Trophoblast cell (in vitro differentiated cells and primary cell): ENCODE measurements around the gene SNORC.
A peak's percentile ranks its signal among the peaks of the same experiment; 100 is the strongest.

Experiments
- DNase-seq, 2 donors: peaks; one replicate each; pipeline ENCODE4 v3.0.0-alpha.2; 2016
- H2AFZ ChIP-seq: 2 replicates; pipeline ENCODE4 v1.6.1; 2013; ENCODE audit warnings: low read length, moderate library complexity, mild to moderate bottlenecking; ENCODE audit not compliant: insufficient read depth, poor library complexity
- H2AK5ac ChIP-seq: 2 replicates; pipeline ENCODE4 v1.6.1; 2013; ENCODE audit warnings: mild to moderate bottlenecking, low read length
- H2BK120ac ChIP-seq: 2 replicates; pipeline ENCODE4 v1.6.1; 2013; ENCODE audit warnings: low read length, mild to moderate bottlenecking, moderate library complexity; ENCODE audit not compliant: insufficient read depth, poor library complexity
- H2BK12ac ChIP-seq: 2 replicates; pipeline ENCODE4 v1.6.1; 2013; ENCODE audit warnings: mild to moderate bottlenecking, low read length, moderate library complexity
- H2BK5ac ChIP-seq: 2 replicates; pipeline ENCODE4 v1.6.1; 2013; ENCODE audit warnings: low read length, low read depth, moderate library complexity, mild to moderate bottlenecking; ENCODE audit not compliant: poor library complexity
- H3K14ac ChIP-seq: 2 replicates; pipeline ENCODE4 v1.6.1; 2013; ENCODE audit warnings: mild to moderate bottlenecking, low read length
- H3K18ac ChIP-seq: 2 replicates; pipeline ENCODE4 v1.6.1; 2013; ENCODE audit warnings: mild to moderate bottlenecking, low read length
- H3K23ac ChIP-seq: 2 replicates; pipeline ENCODE4 v1.6.1; 2013; ENCODE audit warnings: low read length
- H3K27ac ChIP-seq: 2 replicates; pipeline ENCODE4 v1.5.1; 2013; ENCODE audit warnings: low read depth, mild to moderate bottlenecking, inconsistent platforms, low read length, moderate library complexity
- H3K27me3 ChIP-seq: 2 replicates; pipeline ENCODE4 v1.6.1; 2013; ENCODE audit warnings: inconsistent platforms, mild to moderate bottlenecking, low read length, moderate library complexity; ENCODE audit not compliant: insufficient read depth
- H3K36me3 ChIP-seq, 2 experiments: 1 replicate in 1 of 2; 2 replicates in 1 of 2; pipeline ENCODE4 v1.6.1; 2013; ENCODE audit warnings: low read length in 2 of 2, mild to moderate bottlenecking in 2 of 2, moderate library complexity in 1 of 2; ENCODE audit not compliant: insufficient read depth in 2 of 2, control insufficient read depth in 1 of 2
- H3K4ac ChIP-seq: 2 replicates; pipeline ENCODE4 v1.6.1; 2013; ENCODE audit warnings: low read depth, mild to moderate bottlenecking, low read length, moderate library complexity
- H3K4me1 ChIP-seq, 2 experiments: 1 replicate in 1 of 2; 2 replicates in 1 of 2; pipeline ENCODE4 v1.6.1; 2013; ENCODE audit warnings: low read length in 2 of 2, mild to moderate bottlenecking in 2 of 2, moderate library complexity in 1 of 2; ENCODE audit not compliant: insufficient read depth in 2 of 2, control insufficient read depth in 1 of 2
- H3K4me2 ChIP-seq: 2 replicates; pipeline ENCODE4 v1.6.1; 2013; ENCODE audit warnings: inconsistent platforms, mild to moderate bottlenecking, low read length, moderate library complexity
- H3K4me3 ChIP-seq: 2 replicates; pipeline ENCODE4 v1.5.1; 2013; ENCODE audit warnings: mild to moderate bottlenecking, low read depth, low read length, inconsistent platforms
- H3K79me1 ChIP-seq: one replicate; pipeline ENCODE4 v1.6.1; 2013; ENCODE audit warnings: low read length
- H3K79me2 ChIP-seq: 2 replicates; pipeline ENCODE4 v1.6.1; 2013; ENCODE audit warnings: low read length, mild to moderate bottlenecking; ENCODE audit not compliant: control insufficient read depth, insufficient read depth, poor library complexity
- H3K9ac ChIP-seq: 2 replicates; pipeline ENCODE4 v1.6.1; 2013; ENCODE audit warnings: mild to moderate bottlenecking, low read length
- H3K9me3 ChIP-seq: 2 replicates; pipeline ENCODE4 v1.6.1; 2013; ENCODE audit warnings: low read depth, mild to moderate bottlenecking, control low read depth, inconsistent platforms, low read length; ENCODE audit not compliant: insufficient read depth
- H4K12ac ChIP-seq: 2 replicates; pipeline ENCODE4 v1.6.1; 2013; ENCODE audit warnings: low read depth, mild to moderate bottlenecking, low read length, moderate library complexity
- H4K8ac ChIP-seq: 2 replicates; pipeline ENCODE4 v1.6.1; 2013; ENCODE audit warnings: low read depth, mild to moderate bottlenecking, low read length, moderate library complexity
- H4K91ac ChIP-seq: one replicate; pipeline ENCODE4 v1.6.1; 2013; ENCODE audit warnings: low read depth, mild to moderate bottlenecking, low read length, moderate library complexity
- WGBS: extraction: QIAGEN DNeasy Blood & Tissue Kit; methylation state at CpG from one replicate; pipeline ENCODE4 v1.1.7; 2013; ENCODE audit warnings: missing lambda C conversion rate; ENCODE audit not compliant: insufficient read length, insufficient coverage; ENCODE audit errors: extremely low coverage; 5-methylcytosine and 5-hydroxymethylcytosine counted together

SNORC gene

GRCh38 chr2:232886632-232887031 lies 16.6 kb downstream of the SNORC start:
- H4K12ac ChIP-seq, result no peak overlapping the region
- H2AK5ac ChIP-seq, result no peak overlapping the region

DNA sequence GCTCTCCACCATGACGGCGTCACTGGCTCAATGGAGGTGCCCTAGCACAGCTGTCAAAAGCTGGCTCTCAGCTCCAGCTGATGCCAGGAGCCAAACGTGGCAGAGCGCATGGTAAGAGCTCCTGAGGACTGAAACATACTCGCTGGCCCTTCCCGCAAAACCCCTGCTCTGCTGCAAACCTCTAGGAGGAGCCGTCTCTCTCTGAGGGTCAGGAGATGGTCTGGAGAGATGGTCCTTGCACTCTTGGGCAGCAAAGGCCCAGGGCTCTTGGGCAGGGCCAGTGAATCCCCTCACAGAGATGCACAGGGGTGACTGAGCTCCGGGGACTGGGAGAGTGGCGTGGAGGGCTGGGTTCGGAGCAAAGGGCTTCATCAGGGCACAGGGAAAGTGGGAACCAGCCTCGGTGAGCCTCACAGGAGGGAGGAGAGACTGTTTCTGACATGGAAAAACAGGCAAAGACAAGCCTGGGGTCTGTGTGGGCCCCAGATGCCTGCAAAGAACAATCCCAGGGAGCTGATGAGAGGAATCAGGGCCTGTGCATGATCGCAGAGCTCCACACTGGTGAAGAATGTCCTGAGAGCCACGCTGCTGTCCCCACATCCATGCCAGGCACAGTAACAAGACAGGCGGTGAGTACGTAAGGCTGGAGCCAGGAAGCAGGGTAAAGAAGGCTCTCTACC lies 17.2 kb downstream of the SNORC start:
- H3K4me3 ChIP-seq, result no peak overlapping the region
- DNase-seq, result no peak
- H3K27me3 ChIP-seq, result no peaks in the 10 kb centered on the region
- H3K14ac ChIP-seq, result no peak overlapping the region
- no peak overlapping the region for H2AFZ ChIP-seq
- H3K36me3 ChIP-seq, result no peaks in the 10 kb centered on the region
- H3K79me2 ChIP-seq, result no peaks in the 10 kb centered on the region
- H4K12ac ChIP-seq, result no peak overlapping the region
- H3K9ac ChIP-seq, result no peak overlapping the region
- no peak overlapping the region for H2BK5ac ChIP-seq
- H3K79me1 ChIP-seq, result no peaks in the 10 kb centered on the region
- no CpG with 5 or more reads among the region's 15 CpGs for WGBS
- no peak overlapping the region for H3K4ac ChIP-seq
- H3K27ac ChIP-seq, result no peak overlapping the region
- H4K91ac ChIP-seq, result no peak overlapping the region
- H2BK120ac ChIP-seq, result no peak overlapping the region
- H3K9me3 ChIP-seq, result peaks cover 8% of the 10 kb centered on the region
- no peak overlapping the region for H3K18ac ChIP-seq
- no peak overlapping the region for H2AK5ac ChIP-seq
- H2BK12ac ChIP-seq, result no peak overlapping the region
- no peak overlapping the region for H3K23ac ChIP-seq
- no peak overlapping the region for H3K4me2 ChIP-seq
- H3K4me1 ChIP-seq, result peaks cover 8% of the 10 kb centered on the region in 2 experiments
- H4K8ac ChIP-seq, result no peak overlapping the region

More at GRCh38 chr2:232886632-232887031, 16.6 kb downstream of the SNORC start:
- H4K91ac ChIP-seq, result no peak overlapping the region
- DNase-seq, result no peak
- H3K27ac ChIP-seq, result no peak overlapping the region
- H3K9ac ChIP-seq, result no peak overlapping the region
- no peak overlapping the region for H3K14ac ChIP-seq
- WGBS, result no CpG with 5 or more reads among the region's 7 CpGs
- H4K8ac ChIP-seq, result no peak overlapping the region
- no peaks in the 10 kb centered on the region for H3K36me3 ChIP-seq
- no peaks in the 10 kb centered on the region for H3K79me2 ChIP-seq
- H3K27me3 ChIP-seq, result no peaks in the 10 kb centered on the region
- H2BK12ac ChIP-seq, result no peak overlapping the region
- H2BK120ac ChIP-seq, result no peak overlapping the region
- peaks cover 8% of the 10 kb centered on the region for H3K9me3 ChIP-seq
- no peak overlapping the region for H2AFZ ChIP-seq
- peaks cover 8% of the 10 kb centered on the region in 2 experiments for H3K4me1 ChIP-seq
- H3K23ac ChIP-seq, result no peak overlapping the region
- no peak overlapping the region for H3K18ac ChIP-seq
- no peak overlapping the region for H2BK5ac ChIP-seq
- no peak overlapping the region for H3K4me2 ChIP-seq
- no peak overlapping the region for H3K4me3 ChIP-seq
- no peaks in the 10 kb centered on the region for H3K79me1 ChIP-seq
- H3K4ac ChIP-seq, result no peak overlapping the region

DNA sequence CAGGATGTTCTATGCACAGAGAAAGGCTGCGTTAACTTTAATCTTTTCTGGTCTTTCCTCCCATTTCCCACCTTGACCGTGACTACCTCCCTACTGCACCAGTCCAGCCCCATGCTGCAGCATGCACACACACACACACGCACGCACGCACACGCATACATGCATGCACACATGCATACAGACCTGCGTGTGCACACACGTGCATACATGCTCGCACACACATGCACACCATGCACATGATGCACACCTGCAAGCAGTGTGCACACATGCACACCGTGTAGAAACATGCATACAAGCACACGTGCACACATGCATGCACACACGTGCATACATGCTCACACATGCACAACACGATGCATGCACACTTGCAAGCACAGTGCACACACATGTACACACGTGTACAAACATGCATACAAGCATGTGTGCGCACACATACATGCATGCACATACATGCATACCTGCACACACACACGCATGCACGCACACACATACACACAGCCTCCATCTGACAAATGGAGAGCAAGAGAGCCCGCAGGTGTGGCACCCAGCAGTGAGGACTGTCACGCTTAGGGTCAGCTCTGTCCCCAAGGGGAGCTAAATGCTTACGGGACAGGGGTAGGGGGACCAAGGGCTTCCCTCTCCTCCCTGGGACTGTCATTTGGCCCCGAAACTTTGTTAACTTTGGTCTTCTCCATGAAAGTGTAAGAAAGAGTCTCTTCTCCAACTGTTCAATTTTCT lies 18.2 kb downstream of the SNORC start:
- no peak overlapping the region for H2BK120ac ChIP-seq
- DNase-seq, result no peak
- no peaks in the 10 kb centered on the region for H3K79me1 ChIP-seq
- no peak overlapping the region for H3K18ac ChIP-seq
- no peak overlapping the region for H3K14ac ChIP-seq
- no peak overlapping the region for H4K91ac ChIP-seq
- peaks cover 8% of the 10 kb centered on the region for H3K9me3 ChIP-seq
- H3K79me2 ChIP-seq, result no peaks in the 10 kb centered on the region
- no peak overlapping the region for H3K4ac ChIP-seq
- H3K9ac ChIP-seq, result no peak overlapping the region
- H3K27ac ChIP-seq, result no peak overlapping the region
- H3K36me3 ChIP-seq, result no peaks in the 10 kb centered on the region
- peak overlapping the region; percentile 55 for H3K4me3 ChIP-seq
- H3K23ac ChIP-seq, result peak overlapping the region; percentile 14
- no peak overlapping the region for H4K12ac ChIP-seq
- H2BK5ac ChIP-seq, result no peak overlapping the region
- H4K8ac ChIP-seq, result no peak overlapping the region
- H3K4me1 ChIP-seq, result peaks cover 8% of the 10 kb centered on the region in 2 experiments
- WGBS, result no CpG with 5 or more reads among the region's 21 CpGs
- no peak overlapping the region for H2BK12ac ChIP-seq
- H3K4me2 ChIP-seq, result no peak overlapping the region
- H2AK5ac ChIP-seq, result no peak overlapping the region
- H3K27me3 ChIP-seq, result no peaks in the 10 kb centered on the region
- H2AFZ ChIP-seq, result no peak overlapping the region

GRCh38 chr2:232888839-232889529 lies 18.9 kb downstream of the SNORC start:
- H3K4me2 ChIP-seq, result no peak overlapping the region
- peaks cover 8% of the 10 kb centered on the region for H3K9me3 ChIP-seq
- no peaks in the 10 kb centered on the region for H3K79me1 ChIP-seq
- no CpG with 5 or more reads among the region's 14 CpGs for WGBS
- no peak overlapping the region for H3K27ac ChIP-seq
- no peak overlapping the region for H2BK12ac ChIP-seq
- DNase-seq, result no peak
- no peaks in the 10 kb centered on the region for H3K27me3 ChIP-seq
- H4K12ac ChIP-seq, result no peak overlapping the region
- no peak overlapping the region for H2AFZ ChIP-seq
- H3K79me2 ChIP-seq, result no peaks in the 10 kb centered on the region
- no peak overlapping the region for H3K14ac ChIP-seq
- H3K4ac ChIP-seq, result no peak overlapping the region
- H3K9ac ChIP-seq, result no peak overlapping the region
- no peak overlapping the region for H4K91ac ChIP-seq
- H3K4me3 ChIP-seq, result peak overlapping the region; percentile 45
- H3K4me1 ChIP-seq, result peaks cover 8% of the 10 kb centered on the region in 2 experiments
- H3K18ac ChIP-seq, result no peak overlapping the region
- no peak overlapping the region for H3K23ac ChIP-seq
- H2AK5ac ChIP-seq, result no peak overlapping the region
- H2BK5ac ChIP-seq, result no peak overlapping the region
- no peaks in the 10 kb centered on the region for H3K36me3 ChIP-seq
- no peak overlapping the region for H4K8ac ChIP-seq
- no peak overlapping the region for H2BK120ac ChIP-seq
